ENCODE results near the gene BSDC1. TPM values are rescaled to one million over a fixed set of nuclear protein-coding genes. Genes with fewer than 3 reads are reported as not detected.

The BSDC1 gene
- total RNA-seq, 1 donor from 2014 or later = 101 TPM

DNA sequence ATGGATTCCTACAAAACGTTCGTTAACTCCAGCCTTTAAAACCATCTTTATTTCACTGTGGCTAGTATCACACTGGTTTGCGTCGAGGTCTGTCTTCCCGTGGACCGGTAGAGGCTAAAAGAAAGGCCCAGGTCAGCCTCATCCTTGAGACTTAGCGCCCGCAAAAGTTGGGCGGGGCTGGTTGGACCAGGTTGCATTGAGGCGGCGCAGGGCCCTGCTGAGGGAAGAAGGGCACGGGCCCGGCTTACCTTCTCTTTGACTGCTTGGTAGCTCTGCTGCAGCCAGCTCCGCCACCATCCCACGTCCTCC, 455 bp downstream of the BSDC1 start:
- peak; percentile 40 for DNase-seq (ENCODE audit: low spot score)

DNA sequence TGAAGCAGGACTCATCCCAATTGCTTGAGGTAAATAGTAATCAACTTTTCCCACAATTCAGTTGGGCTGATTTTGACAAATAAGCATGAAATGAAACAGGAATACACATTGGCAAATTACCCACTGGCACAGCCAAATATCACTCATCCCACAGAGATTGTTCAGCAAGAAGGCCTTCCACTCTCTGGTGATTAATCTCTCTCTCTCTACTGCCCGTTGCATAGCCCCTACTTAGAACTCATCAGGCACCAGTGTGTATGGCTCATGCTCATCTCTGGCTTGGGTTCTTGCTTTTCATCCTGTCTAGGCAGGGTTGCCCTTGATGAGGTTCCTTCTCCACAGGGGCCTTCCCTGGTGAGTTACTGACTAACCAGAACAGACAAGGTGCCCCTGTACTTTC, 1.1 kb downstream of the BSDC1 start:
- no peak for DNase-seq (ENCODE audit: low spot score)

DNA sequence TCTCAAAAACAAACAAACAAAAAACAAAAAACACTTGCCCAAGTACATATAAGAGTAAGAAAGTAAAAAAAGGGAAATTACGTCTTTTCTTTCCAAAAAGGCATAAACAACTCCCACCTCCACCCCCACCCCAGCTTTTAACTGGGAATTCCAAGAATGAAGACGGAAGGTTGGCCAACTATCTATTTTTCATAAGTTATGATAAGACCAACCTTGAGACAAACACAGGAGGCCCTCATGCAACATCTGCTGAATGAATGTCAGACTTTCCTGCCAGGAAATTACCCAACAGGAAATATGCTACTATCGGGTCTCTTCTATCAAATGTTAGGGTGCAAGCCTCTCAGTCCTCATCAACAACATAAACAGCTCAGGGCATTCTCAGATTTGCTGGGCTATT, 1.9 kb downstream of the BSDC1 start:
- DNase-seq (ENCODE audit: low spot score) = no peak

DNA sequence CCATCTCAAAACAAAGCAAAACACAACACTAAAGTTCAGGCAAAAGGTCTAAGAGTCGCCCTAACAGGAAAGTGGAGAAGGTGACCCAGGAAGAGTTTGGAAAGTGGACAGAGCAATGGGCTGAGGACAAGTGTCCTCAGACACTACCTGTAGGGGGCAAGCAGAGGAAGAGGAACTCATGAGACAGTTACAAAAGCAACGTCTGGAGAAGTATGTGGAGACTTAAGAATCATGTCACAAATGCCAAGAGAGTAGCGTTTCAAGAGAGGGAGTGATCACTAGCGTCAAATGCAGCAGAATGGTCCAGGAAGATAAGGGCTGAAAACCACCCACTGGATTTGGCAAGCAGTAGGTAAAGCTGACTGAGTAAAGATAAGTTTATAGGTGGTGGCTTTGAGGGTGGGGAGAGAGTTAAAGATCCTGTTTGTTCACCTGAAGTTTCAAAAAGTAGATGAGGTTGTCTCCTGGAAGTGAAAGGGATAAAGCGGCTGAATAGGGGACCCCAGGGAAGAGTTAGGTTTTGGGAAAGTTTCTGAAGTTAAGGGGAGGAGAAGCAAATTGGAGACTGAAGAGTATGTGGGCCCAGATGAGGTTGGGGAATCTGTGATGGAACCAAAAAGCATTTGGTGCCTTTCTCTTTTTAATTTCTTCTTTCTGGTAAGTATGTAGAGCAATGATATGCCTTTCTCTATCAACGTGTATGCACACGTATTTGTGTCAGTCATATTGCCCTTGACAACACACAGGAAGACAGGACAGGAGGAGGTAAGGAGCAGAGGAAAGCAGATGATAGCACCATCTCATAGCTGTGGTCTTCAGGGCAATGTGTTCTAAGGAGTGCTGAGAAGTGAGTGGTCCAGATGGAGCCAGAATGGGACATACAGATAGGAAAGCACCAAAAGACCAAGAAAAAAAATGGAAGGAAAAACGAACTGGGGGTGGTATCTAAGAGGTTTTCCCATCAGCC, 3.1 kb downstream of the BSDC1 start:
- no peak for DNase-seq (ENCODE audit: low spot score)

DNA sequence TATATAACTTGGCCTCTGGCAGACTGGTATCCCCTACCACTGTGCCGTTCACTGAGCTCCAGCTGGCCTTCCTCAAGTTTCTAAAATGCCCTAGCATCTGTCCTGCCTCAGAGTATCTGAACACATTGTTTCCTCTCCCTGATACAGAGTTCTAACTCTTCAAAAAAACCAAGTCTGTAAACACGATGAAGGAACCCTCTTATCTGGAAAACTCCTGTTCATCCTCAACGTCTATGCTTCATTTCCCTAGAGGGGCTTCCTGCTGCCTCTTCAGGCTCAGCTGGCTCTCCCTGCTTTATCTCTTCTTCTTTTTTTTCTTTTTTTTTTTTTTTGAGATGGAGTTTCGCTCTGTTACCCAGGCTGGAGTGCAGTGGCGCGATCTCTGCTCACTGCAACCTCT, 5.6 kb downstream of the BSDC1 start:
- DNase-seq (ENCODE audit: low spot score) = no peak

DNA sequence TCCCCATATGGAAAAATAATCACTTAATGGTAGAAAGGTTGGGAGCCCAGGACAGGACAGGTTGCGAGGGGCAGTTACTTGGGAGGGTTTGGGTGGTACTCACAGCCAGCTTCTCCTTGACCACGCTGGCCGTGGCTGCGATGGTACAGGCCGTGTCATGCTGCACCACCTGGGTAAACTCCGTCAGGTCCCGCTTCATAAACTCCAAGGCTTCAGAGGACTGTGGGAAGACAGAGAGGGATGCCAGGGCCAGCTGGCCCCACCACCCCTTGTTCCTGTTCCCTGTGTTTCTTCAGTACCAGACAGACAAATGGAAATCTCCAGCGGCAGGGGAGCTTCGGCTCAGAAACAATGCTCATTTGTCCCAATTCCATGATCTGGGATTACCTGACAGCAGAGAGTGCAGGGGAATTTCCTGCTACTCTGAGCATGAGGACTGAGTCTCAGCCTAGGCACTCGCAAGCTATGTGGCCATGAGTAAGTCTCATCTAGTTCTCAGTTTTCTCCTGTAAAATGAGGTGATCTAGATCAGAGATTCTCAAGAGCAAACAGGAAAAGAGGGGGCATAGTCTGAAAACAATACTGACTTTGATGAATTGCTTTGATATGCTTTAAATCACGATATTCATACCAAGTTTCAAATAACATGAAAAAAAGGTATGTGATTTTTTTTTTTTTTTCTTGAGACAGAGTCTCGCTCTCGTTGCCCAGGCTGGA, 7.4 kb downstream of the BSDC1 start:
- DNase-seq (ENCODE audit: low spot score) = no peak

DNA sequence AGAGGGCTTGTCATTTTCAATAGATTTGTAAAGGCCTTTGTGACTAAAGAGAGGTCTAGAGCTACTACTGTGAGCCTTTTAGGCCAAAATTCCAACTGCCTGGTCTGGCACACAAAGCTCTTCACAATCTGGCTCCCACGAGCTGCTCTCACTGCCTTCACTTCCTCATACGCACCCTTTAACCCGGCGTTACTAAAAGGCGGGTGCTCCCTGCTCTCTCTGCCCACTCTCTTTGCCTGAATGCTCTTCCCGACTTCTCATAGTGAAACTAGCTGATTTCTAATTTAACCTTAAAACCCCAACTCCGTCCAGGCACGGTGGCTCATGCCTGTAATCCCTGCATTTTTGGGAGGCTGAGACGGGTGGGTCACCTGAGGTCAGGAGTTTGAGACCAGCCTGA, 14.2 kb downstream of the BSDC1 start:
- no peak for DNase-seq (ENCODE audit: low spot score)

DNA sequence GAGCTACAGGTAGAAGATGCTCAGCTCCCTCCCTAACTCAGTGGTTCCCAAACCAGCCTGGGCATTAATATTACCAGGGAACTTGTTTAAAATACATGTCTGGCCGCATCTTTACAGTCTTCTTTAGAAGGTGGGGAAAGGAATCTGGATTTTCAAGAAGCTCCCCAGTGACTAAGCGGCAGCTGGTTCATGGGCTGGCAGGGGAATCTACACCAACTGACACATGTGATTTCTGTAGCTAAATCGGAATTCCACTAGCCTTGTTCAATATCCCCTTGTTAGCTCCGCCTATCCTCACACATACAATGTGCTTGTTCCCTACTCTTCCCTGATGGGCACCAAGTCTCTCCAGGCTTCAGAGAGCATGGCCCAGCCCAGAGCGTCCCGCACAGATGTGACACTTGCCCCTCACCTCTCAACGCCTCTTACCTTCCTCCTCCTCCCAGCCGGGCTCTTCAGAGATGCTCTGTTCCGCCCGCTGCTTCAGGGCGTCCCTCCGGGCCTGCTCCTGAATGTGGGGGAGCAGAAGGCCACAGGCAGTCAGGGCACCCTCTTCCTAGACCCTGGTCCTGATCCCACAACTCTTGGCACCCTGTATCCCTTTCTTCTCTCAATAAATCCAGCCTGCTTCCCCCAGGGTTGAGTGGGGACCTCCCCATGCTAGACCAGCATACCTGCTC, 16.6 kb downstream of the BSDC1 start:
- DNase-seq (ENCODE audit: low spot score) = no peak

DNA sequence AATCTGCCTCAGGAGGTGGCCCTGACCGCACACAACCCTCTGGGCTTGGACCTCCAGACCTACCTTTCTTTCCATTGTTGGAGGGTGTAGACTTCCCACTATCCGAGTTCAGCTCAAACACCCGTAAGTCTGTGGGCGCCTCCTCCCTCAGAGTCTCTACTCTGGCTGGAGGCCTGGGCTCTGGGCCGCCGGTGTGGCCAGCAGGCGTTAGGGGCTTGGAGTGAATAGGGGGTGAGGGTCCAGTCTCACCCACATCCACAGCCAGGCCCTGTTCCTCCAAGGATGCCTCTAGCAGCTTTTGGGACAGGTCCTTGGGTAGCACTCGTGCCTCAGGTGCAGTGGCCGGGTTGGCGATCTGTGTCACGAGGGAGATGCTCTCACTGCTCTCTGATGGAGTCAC, 18.0 kb downstream of the BSDC1 start:
- no peak for DNase-seq (ENCODE audit: low spot score)

DNA sequence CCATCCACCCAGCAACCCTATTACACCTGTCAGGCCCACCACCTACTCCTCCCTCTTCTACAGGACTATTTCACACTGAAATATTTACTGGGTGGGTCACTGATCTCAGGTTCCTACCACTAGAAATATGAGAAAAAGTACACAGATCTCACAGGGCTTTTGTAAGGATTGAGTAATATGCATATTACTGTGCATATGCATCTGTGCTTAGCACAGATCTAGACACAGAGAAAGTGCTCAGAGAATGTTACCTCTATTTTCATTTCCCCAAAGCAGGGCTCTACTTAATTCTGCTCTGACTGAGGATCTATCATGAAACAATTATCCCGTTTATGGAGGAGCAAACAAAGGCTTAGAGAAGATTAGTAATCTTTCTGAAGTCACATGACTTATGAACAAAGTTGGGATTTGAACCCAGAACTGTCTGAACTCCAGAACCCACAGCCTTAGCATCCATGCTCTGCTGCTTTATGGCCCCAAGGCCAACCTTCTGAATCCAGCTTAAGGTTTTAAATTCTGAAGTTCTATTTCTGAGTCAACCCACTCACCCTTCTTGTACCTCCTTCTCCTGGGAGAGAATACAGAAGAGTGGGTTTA, 20.1 kb downstream of the BSDC1 start:
- DNase-seq (ENCODE audit: low spot score) = no peak

DNA sequence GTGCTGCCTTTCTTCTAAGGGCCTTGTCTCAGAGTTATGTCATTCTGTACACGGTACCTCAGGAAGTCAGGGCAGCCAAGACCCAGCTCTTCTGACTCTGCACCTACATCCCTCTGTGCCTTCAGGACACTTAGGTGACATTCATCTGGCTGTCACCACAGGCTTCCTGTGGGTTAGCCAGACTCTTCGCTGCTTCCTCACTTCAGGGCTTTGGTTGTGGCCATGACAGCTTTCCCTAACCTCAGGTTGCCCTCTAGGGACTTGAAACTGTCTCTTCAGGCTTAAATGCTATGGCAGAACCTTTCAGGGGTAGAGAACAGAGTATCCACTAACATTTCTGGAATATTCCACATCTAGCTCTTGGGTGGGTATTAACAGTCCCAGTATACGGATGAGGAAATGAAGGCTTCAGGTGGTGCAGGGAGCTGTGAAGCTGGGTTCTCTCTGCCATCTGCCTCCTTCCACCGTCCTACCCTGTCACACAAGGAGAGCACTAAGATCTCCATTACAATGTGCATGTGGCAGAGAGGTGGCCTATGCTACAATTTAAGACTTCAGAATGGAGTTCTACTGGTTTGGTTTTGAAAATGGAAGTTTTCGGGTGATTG, 22.0 kb downstream of the BSDC1 start:
- DNase-seq (ENCODE audit: low spot score) = no peak

DNA sequence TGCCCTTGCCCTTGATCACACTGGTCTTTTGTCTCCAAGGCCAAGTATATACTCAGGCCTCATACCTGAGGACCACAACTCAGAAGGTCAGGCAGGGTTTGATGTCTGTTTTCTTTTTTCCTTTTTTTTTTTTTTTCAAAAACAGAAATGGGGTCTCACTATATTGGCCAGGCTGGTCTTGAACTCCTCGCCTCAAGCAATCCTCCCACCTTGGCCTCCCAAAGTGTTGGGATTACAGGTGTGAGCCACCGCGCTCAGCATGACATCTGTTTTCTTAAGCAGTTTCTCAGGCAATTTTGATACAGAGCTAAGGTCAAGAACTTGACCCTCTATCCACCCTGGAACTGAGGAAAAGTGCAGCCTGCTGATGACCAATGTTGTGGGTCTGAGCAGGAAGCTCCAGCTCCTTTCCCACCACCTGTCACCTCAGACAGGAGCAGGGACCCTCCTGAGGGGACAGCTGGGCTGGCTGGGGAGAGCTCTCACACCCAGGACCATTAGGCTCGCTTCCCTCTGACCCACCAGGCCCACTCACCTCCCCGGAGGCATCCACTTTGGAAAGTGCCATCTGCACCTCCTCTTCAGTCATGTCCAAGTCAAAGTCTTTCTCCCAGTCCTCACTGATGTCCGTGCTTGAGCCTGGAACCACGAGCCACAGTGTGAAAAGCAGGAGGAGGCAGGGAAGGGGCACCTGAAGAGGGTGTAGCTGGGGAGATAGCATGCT, 26.2 kb downstream of the BSDC1 start:
- no peak for DNase-seq (ENCODE audit: low spot score)

DNA sequence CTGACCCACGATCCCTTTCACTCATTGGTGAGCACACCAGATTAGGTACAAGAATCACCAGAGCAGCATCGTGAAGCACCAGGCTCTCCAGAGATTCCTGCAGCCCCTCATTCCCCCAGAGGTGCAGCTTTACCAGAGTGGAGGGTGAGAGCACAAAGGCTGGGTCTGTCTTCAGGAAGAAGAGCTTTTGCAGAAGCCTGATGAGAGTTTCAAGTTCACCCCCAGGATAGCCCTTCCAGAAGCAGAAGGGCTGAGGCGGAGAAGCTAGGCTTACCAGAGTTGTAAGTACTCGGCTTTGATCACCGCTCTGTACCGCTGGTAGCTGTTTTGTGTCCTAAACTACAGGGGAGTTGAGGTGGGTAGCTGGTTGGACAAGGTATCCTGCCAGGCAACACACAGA, 28.8 kb downstream of the BSDC1 start:
- no peak for DNase-seq (ENCODE audit: low spot score)

DNA sequence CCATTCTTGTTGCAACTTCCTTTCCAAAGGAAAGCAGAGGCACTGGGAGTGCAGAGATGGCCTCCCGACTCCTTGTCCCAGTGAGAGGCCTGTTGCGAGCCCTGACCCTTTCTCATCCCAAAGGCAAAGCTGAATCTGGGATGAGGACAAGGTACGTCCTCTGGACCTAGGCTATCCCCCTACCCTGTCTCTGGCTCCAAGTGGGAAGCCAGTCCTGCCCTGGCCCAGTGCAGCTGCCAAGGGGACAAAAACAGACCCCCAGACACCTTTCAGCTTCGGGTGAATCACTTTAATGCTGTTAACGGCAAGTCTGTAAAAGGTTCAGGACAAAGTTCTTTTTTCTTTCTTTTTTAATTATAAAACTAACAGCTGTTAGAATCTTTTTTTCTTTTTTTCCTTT, 29.4 kb downstream of the BSDC1 start:
- DNase-seq (ENCODE audit: low spot score) = no peak

DNA sequence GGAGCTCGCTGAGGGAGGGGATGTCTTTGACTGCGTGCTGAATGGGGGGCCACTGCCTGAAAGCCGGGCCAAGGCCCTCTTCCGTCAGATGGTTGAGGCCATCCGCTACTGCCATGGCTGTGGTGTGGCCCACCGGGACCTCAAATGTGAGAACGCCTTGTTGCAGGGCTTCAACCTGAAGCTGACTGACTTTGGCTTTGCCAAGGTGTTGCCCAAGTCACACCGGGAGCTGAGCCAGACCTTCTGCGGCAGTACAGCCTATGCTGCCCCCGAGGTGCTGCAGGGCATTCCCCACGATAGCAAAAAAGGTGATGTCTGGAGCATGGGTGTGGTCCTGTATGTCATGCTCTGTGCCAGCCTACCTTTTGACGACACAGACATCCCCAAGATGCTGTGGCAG, 30.5 kb downstream of the BSDC1 start:
- DNase-seq (ENCODE audit: low spot score) = no peak

DNA sequence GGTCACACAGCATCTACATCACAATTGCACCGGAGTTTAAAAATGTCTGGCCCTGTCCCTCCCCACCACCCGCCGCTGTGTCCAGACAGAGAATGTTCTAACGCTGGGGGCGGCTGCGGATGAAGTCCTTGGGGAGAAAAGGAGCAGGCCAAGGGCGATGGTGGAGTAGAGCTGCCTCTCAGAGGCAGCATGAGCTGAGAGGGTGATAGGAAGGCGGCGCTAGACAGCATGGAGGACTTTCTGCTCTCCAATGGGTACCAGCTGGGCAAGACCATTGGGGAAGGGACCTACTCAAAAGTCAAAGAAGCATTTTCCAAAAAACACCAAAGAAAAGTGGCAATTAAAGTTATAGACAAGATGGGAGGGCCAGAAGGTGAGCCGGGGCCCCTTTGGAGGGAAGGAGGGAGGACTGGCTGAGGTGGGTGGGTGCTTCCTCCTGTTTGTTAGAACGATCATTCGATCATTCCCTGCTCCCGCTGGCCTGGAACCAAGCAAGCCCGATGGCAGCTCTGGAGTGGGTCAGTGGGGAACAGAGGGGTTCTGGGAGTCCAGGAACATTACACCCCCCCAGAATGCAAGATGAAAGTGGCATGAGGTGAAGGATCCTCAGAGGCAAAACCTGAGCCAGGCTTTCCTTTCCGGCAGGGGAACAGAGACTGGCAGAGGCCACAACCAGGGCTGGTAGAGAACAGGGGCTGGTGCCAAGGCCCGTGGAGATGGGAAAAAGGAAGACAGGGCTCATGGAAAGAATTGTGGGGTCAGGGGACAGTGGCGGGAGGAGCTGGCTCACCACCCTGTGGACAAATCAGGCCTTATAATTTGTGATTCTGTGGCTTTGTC, 31.5 kb downstream of the BSDC1 start, which contains the start of the genes FAM229A and TSSK3:
Gene FAM229A (minus strand): TSS at position 12 of the 840 bp plus-strand sequence. CDS start 394 bp downstream, outside the sequence.
Gene TSSK3 (plus strand): TSS at position 66 of the 840 bp plus-strand sequence. CDS start 163 bp downstream, at position 229.
- DNase-seq (ENCODE audit: low spot score) = no peak

DNA sequence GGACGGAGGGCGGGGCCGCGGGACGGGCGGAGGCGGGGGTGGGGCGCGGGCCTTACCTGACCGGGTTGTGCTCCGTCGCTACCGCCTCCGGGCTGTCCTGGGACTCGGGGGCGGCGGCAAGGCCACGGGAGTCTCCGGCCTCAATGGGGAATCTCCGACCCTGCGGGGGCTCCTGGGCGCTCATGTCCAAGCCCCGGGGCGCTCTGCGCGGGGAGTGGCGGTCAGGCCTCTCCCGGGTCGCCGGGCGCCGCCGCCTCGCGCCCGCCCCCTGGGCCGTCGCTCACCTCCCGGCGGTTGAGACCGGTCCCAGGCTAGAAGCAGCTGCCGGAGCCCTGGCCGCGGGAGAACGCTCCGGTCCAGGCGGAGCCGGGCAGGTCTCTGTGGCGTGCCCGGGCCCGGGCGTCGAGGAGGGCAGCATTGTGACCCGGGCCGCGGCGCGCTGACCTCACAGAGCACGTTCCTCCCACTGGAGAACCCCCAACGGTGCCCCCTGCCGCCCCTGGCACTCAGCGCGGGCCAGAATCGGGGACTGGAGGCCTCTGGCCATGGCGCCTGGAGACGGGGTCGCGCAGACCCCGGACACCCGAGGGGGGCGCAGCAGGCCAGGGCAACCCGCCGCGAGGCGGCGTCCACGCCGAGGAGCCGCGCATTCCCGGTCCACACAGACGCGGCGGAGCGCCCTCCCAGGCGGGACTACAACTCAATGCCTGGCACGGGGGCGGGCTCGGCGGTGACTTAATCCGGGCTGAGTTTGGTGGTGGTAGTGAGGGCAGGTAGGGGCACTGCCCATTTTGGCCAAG, 32.4 kb downstream of the BSDC1 start:
- peak; percentile 37 for DNase-seq (ENCODE audit: low spot score)

DNA sequence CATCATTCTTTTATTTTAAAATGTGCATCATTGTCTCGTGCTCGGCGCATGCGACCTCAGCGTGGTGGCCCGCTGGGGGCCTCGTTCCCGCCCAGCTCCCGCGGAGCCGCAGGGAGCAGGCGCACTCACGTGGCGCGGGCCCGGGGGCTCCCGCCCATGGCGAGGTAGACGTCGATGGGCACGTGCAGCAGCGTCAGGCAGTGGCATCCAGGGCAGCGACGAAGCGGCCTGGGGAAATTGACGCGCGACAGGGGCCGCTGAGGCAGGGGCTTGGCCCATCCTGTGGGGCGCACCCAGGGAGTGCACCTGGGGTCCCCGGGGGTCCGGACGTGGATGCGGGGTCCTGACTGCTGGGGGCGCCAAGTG, 33.0 kb downstream of the BSDC1 start:
- DNase-seq (ENCODE audit: low spot score) = no peak

DNA sequence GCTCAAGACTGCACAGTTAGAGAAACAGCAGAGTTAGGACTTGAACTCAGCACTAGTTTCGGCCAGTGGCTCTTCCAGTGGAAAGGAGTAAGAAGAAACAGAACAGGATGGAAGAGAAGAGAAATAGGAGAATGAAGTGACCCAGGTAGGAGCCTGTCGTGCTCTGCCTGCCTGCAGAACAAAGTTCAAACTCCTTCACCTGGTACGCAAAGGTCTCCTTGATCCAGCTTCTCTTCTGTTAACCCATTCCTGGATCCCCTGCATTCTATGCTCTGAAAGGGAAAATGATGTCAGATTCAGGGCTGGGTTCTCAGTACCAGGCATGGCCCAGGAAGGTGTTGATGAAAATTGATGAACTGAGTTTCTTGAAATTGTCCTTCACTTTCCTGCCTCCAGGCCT, 35.8 kb downstream of the BSDC1 start:
- DNase-seq (ENCODE audit: low spot score) = no peak

All from mucosa of gallbladder (tissue), 1 donor.